Effector memory CD8-positive, alpha-beta T cell (primary cell): Measurements from ENCODE around the gene ELAVL4.
A peak's percentile ranks its signal among the peaks of the same experiment; 100 is the strongest.

Source experiments
- ATAC-seq: fragments of 150-1000 bp; cut with Tn5 transposase; replicated peaks from 2 replicates; pipeline ENCODE4 v1.10.0; 2021; ENCODE audit warnings: mild to moderate bottlenecking, moderate library complexity
- DNase-seq, 3 experiments: peaks; one replicate each; pipeline ENCODE4 v3.0.0; 2021
- H3K27ac Mint-ChIP-seq, 2 donors: one replicate each; pipeline ENCODE4 v1.8.0; 2022; ENCODE audit warnings: mild to moderate bottlenecking in 2 of 2, mixed read lengths in 2 of 2, moderate library complexity in 2 of 2
- H3K27me3 Mint-ChIP-seq, 2 donors: one replicate each; pipeline ENCODE4 v1.8.0; 2022; ENCODE audit warnings: mixed read lengths in 2 of 2
- H3K36me3 Mint-ChIP-seq: one replicate; pipeline ENCODE4 v1.8.0; 2022; ENCODE audit warnings: mild to moderate bottlenecking, moderate library complexity, mixed read lengths; ENCODE audit not compliant: insufficient read depth
- H3K4me1 Mint-ChIP-seq, 2 donors: one replicate each; pipeline ENCODE4 v1.8.0; 2022; ENCODE audit warnings: low read depth in 2 of 2, mixed read lengths in 2 of 2
- H3K4me3 Mint-ChIP-seq, 2 donors: one replicate each; pipeline ENCODE4 v1.8.0; 2022; ENCODE audit warnings: mild to moderate bottlenecking in 2 of 2, mixed read lengths in 2 of 2, moderate library complexity in 2 of 2
- H3K9me3 Mint-ChIP-seq, 2 donors: one replicate each; pipeline ENCODE4 v1.8.0; 2022; ENCODE audit warnings: mixed read lengths in 2 of 2
- total RNA-seq, 9 experiments: gene quantifications; one replicate each; lab custom pipeline; 2026; lab: John Stamatoyannopoulos, UW

The ELAVL4 gene
- total RNA-seq: 0 to 0.75 (median 0) reads per million in 9 experiments

DNA sequence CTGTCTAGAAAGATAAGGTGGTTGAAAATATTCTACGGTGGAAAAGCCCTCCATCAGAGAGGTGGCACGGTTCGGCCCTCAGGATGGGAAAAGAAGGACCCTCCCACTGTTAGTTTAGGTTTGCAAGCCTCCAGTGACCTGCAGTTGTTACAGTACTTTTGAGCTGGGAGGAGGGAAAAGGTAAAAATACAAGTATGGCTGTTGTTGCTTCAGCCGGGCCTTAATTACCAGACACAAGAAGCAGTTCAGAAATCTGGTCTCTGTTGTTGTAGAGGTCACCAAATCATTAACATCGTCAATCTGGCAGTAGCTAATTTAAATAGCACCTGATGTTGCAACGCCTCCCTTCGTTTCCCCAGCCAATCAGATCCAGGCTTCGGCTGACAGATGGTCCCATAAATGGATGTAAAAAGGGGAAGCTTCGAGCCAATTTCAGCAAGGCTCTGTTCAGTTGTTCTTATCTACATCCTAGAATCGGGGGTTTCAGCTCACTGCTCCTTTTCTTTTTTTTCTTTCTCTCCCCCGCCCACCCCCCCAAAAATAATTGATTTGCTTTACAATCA, at the start of gene ELAVL4:
ELAVL4 (plus strand) TSS at position 424 of the 563 bp plus-strand sequence. CDS start 270 bp downstream, outside the sequence.
- H3K4me1 Mint-ChIP-seq: peaks cover 11 to 21% of the 10 kb centered on the region in 2 donors
- no peak for DNase-seq
- no peak for ATAC-seq
- H3K36me3 Mint-ChIP-seq: peaks cover 4% of the 10 kb centered on the region
- H3K27ac Mint-ChIP-seq: no peak within 1 kb of the TSS
- peak within 1 kb of the TSS; percentile 17 to 66 for H3K4me3 Mint-ChIP-seq
- peaks cover 68 to 72% of the 10 kb centered on the region in 2 donors for H3K27me3 Mint-ChIP-seq
- H3K9me3 Mint-ChIP-seq: no peaks in the 10 kb centered on the region

- no peak overlapping the region for H3K27ac Mint-ChIP-seq
Measured at GRCh38 chr1:50060279-50060678, 48.4 kb upstream of the ELAVL4 start.

GRCh38 chr1:50066806-50067205, 41.9 kb upstream of the ELAVL4 start:
- no peaks in the 10 kb centered on the region for H3K4me1 Mint-ChIP-seq
- no peaks in the 10 kb centered on the region for H3K27me3 Mint-ChIP-seq
- no peaks in the 10 kb centered on the region for H3K36me3 Mint-ChIP-seq
- ATAC-seq (no peak), DNase-seq (no peak)
- H3K9me3 Mint-ChIP-seq: peaks cover 0 to 2% of the 10 kb centered on the region in 2 donors
- H3K27ac Mint-ChIP-seq: no peak overlapping the region
- no peak overlapping the region for H3K4me3 Mint-ChIP-seq

More at GRCh38 chr1:50060279-50060678, 48.4 kb upstream of the ELAVL4 start:
- Mint-ChIP-seq H3K4me1 (no peaks in the 10 kb centered on the region), H3K27me3 (no peaks in the 10 kb centered on the region), H3K36me3 (no peaks in the 10 kb centered on the region), H3K4me3 (no peak overlapping the region), H3K9me3 (no peaks in the 10 kb centered on the region)
- DNase-seq: no peak
- no peak for ATAC-seq

DNA sequence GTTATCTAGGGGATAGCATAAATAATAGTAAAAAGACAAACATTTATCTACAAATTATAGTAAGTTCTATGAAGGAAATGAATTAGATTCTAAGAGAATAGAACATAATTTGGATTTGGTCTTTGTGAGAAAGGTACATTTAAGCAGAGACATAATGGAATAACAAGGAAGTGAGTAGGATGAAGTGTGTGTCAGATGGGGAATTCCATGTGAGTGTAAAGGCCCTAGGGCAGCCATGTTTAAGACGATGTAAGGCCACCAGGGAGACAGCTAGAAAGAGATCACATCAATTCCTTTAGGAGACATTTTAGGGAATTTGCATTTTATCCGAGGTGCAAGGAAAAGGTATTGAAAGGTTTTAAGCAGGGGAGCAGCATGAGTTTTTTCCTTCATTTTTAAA, 33.8 kb upstream of the ELAVL4 start:
- no peak overlapping the region for H3K27ac Mint-ChIP-seq
- H3K9me3 Mint-ChIP-seq: peaks cover 0 to 2% of the 10 kb centered on the region in 2 donors
- no peak overlapping the region for H3K4me3 Mint-ChIP-seq
- H3K36me3 Mint-ChIP-seq: no peaks in the 10 kb centered on the region
- DNase-seq (no peak), ATAC-seq (no peak)
- H3K27me3 Mint-ChIP-seq: no peaks in the 10 kb centered on the region
- no peaks in the 10 kb centered on the region for H3K4me1 Mint-ChIP-seq

GRCh38 chr1:50077273-50077672, 31.4 kb upstream of the ELAVL4 start:
- no peak overlapping the region for H3K4me3 Mint-ChIP-seq
- DNase-seq (no peak), ATAC-seq (no peak)
- H3K36me3 Mint-ChIP-seq: no peaks in the 10 kb centered on the region
- no peaks in the 10 kb centered on the region for H3K27me3 Mint-ChIP-seq
- peaks cover 0 to 3% of the 10 kb centered on the region in 2 donors for H3K4me1 Mint-ChIP-seq
- H3K27ac Mint-ChIP-seq: no peak overlapping the region
- no peaks in the 10 kb centered on the region for H3K9me3 Mint-ChIP-seq

- no peaks in the 10 kb centered on the region for H3K9me3 Mint-ChIP-seq
Measured at GRCh38 chr1:50080904-50081586, 27.7 kb upstream of the ELAVL4 start.

DNA sequence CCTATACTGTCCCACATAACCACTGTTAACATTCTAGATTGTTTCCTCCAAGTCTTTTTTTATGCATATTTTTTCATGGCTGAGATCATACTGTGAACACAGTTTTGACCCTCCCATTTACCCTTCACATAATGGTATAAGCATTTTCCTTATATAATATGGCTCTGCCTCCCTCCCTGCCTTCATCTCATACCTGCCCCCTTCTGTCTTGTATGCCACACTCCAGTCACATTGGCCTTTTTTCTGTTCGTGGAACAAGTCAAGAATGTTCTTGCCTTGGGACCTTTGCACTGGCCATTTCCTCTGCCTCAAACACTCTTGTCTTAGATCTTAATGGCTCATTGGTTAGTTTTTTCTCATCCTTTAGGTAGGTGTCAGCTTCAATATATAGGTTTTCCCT, 24.3 kb upstream of the ELAVL4 start:
- Mint-ChIP-seq H3K27ac (no peak overlapping the region), H3K4me1 (peaks cover 0 to 3% of the 10 kb centered on the region in 2 donors), H3K36me3 (no peaks in the 10 kb centered on the region), H3K4me3 (no peak overlapping the region), H3K9me3 (no peaks in the 10 kb centered on the region), H3K27me3 (peaks cover 0 to 6% of the 10 kb centered on the region in 2 donors)
- DNase-seq: no peak
- no peak for ATAC-seq

More at GRCh38 chr1:50080904-50081586, 27.7 kb upstream of the ELAVL4 start:
- Mint-ChIP-seq H3K4me1 (peaks cover 0 to 3% of the 10 kb centered on the region in 2 donors), H3K36me3 (no peaks in the 10 kb centered on the region), H3K27me3 (no peaks in the 10 kb centered on the region), H3K27ac (no peak overlapping the region), H3K4me3 (no peak overlapping the region)
- ATAC-seq: no peak
- peak in 1 of 3 experiments; percentile 12 for DNase-seq

DNA sequence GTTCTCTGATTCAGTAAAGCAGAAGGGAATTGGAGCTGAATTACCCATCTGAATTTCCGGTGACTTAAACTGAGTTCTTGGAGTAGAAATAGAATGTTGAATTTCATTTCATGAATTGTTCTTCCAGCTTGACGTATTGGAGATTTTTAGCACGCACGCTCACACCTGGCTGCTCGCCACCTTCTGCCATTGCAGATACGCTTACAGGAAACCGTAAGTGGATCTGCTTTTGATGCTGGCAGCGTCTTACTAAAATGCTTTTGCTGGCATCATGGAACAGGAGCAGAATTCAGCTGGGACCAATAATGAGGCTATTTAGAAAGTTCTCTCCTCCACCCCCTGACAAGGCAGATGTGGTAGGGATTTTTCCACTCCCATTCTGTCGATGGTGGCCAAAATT, 17.7 kb upstream of the ELAVL4 start:
- no peaks in the 10 kb centered on the region for H3K4me1 Mint-ChIP-seq
- no peaks in the 10 kb centered on the region for H3K9me3 Mint-ChIP-seq
- H3K4me3 Mint-ChIP-seq: no peak overlapping the region
- H3K27ac Mint-ChIP-seq: no peak overlapping the region
- DNase-seq (no peak), ATAC-seq (no peak)
- peaks cover 19 to 21% of the 10 kb centered on the region in 2 donors for H3K27me3 Mint-ChIP-seq
- no peaks in the 10 kb centered on the region for H3K36me3 Mint-ChIP-seq

GRCh38 chr1:50095716-50096115, 13.0 kb upstream of the ELAVL4 start:
- Mint-ChIP-seq H3K27ac (no peak overlapping the region), H3K4me1 (no peaks in the 10 kb centered on the region), H3K36me3 (no peaks in the 10 kb centered on the region), H3K4me3 (no peak overlapping the region), H3K27me3 (peaks cover 13 to 14% of the 10 kb centered on the region in 2 donors), H3K9me3 (no peaks in the 10 kb centered on the region)
- ATAC-seq: no peak
- DNase-seq: no peak

DNA sequence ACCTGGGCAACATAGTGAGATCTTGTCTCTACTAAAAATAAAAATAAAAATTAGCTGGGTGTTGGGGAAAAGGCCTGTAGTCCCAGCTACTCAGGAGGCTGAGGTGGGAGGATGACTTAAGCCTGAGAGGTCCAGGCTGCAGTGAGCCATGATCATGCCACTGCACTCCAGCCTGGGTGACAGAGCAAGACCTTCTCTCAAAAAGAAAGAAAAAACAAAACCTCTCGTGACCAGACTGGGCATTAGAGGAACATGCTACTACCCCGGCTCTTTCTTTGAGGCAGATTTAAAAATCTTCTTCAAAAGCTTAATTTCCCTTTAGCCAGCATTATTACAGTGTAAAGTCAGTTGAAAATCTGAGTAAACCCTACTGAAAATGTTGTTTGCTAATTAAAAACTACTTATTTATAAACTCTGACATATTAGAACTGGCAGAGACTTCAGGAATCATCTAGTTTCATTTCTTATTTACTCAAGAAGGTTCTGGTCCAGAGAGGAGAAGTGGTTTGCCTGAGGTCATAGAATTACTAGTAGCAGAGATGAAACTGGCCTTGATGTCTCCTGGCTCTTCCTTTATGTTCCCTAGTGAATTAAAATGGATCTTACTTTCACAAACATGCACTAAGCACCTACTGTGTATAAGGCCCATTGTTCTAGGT, 11.6 kb upstream of the ELAVL4 start:
- no peak for DNase-seq
- no peaks in the 10 kb centered on the region for H3K9me3 Mint-ChIP-seq

DNA sequence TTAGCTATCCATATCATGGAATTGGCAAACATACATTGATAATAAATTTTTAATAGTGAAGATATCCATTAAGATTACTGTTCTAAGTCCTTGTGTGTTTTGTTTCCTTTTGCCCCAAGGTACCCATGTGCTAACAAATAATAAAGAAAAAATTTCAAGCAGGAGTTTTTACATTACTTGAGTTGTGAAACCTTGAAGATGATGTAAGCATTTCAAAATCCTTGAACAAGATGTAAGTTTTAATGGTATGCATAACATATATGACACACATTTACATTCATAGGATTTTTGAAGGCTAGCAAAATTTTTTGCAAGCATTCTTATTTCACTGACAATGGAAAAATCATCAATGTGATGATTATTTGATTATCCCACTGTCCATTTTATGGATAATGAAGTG, 10.9 kb upstream of the ELAVL4 start:
- Mint-ChIP-seq H3K9me3 (no peaks in the 10 kb centered on the region), H3K27me3 (no peaks in the 10 kb centered on the region), H3K4me1 (no peaks in the 10 kb centered on the region), H3K4me3 (no peak overlapping the region), H3K36me3 (no peaks in the 10 kb centered on the region), H3K27ac (no peak overlapping the region)
- DNase-seq (no peak), ATAC-seq (no peak)

More for the DNA sequence above, 11.6 kb upstream of the ELAVL4 start:
- no peak overlapping the region for H3K4me3 Mint-ChIP-seq
- no peak for ATAC-seq
- H3K27ac Mint-ChIP-seq: no peak overlapping the region
- no peaks in the 10 kb centered on the region for H3K4me1 Mint-ChIP-seq
- H3K27me3 Mint-ChIP-seq: peaks cover 0 to 6% of the 10 kb centered on the region in 2 donors
- no peaks in the 10 kb centered on the region for H3K36me3 Mint-ChIP-seq

DNA sequence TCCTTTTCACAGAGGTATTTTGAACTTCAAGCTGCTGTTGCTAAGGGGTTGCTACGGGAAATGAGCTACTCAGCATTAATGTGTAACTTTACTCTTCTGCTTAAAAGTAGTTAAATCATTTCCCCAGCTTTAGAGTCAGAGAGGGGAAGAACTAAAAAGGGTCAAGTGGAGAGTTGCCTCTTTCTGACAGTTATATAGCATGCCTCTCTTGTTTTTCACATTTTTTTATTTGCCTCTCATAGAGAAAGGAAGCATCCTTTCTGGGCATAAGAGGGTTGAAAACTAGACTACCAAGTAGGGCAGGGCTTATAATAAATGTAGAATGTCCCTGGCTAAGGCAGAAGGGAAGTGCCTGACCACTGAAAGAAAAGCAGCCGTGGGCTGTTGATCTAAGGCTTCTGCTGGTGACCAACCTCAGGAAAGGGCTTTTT, 10.1 kb upstream of the ELAVL4 start:
- peaks cover 0 to 6% of the 10 kb centered on the region in 2 donors for H3K27me3 Mint-ChIP-seq
- H3K4me1 Mint-ChIP-seq: no peaks in the 10 kb centered on the region
- DNase-seq (no peak), ATAC-seq (no peak)
- no peak overlapping the region for H3K4me3 Mint-ChIP-seq
- no peak overlapping the region for H3K27ac Mint-ChIP-seq
- no peaks in the 10 kb centered on the region for H3K9me3 Mint-ChIP-seq
- no peaks in the 10 kb centered on the region for H3K36me3 Mint-ChIP-seq

DNA sequence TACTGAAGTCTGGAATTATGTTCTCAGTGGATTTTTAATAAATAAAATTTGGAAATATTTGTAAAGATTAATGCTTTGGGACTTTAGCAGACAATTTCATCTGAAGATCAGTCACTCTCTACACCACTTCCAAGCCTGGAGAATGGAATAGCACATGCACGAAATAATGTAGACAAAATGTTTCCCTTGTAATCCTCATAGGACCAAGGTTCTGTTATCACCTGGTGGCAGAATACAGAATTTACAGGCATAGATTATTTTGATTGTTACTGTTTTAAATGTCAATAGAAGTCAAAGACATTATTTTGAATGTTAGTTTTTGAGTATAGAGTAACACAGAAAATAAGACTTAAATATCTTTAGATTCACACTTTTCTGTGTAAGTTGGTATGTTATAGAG, 9.1 kb upstream of the ELAVL4 start:
- Mint-ChIP-seq H3K4me3 (no peak overlapping the region), H3K9me3 (no peaks in the 10 kb centered on the region), H3K27ac (no peak overlapping the region), H3K27me3 (peaks cover 5 to 16% of the 10 kb centered on the region in 2 donors), H3K36me3 (no peaks in the 10 kb centered on the region), H3K4me1 (no peaks in the 10 kb centered on the region)
- ATAC-seq (no peak), DNase-seq (no peak)
